DMS79 (cell line): ENCODE measurements around the gene FUT1.

ENCODE experiments used
- DNase-seq: peaks from one replicate; lab custom pipeline; 2025; lab: John Stamatoyannopoulos, UW

The FUT1 gene

GRCh38 chr19:48741129-48741999 lies 11.1 kb downstream of the FUT1 start:
- no peak for DNase-seq

GRCh38 chr19:48740164-48740972 lies 12.1 kb downstream of the FUT1 start, which contains the start of gene RASIP1:
RASIP1 (minus strand) TSS chr19:48740610; CDS start chr19:48740282, 328 bp downstream.
- DNase-seq: no peak

- DNase-seq: no peak
Measured at GRCh38 chr19:48739404-48740163, 12.9 kb downstream of the FUT1 start.

GRCh38 chr19:48738557-48739403 lies 13.7 kb downstream of the FUT1 start:
- peak; percentile 78 for DNase-seq

- no peak for DNase-seq
Measured at GRCh38 chr19:48737360-48737998, 15.0 kb downstream of the FUT1 start.

GRCh38 chr19:48735031-48735615 lies 17.3 kb downstream of the FUT1 start:
- DNase-seq: peak; percentile 32

- no peak for DNase-seq
Measured at GRCh38 chr19:48734625-48735024, 17.8 kb downstream of the FUT1 start.

- DNase-seq: no peak
Measured at GRCh38 chr19:48731452-48731851, 21.0 kb downstream of the FUT1 start.

GRCh38 chr19:48728911-48729664 lies 23.4 kb downstream of the FUT1 start:
- no peak for DNase-seq

- DNase-seq: no peak
Measured at GRCh38 chr19:48726556-48726955, 25.9 kb downstream of the FUT1 start.

GRCh38 chr19:48724796-48725753 lies 27.4 kb downstream of the FUT1 start:
- DNase-seq: no peak

- no peak for DNase-seq
Measured at GRCh38 chr19:48722196-48722708, 30.2 kb downstream of the FUT1 start.

GRCh38 chr19:48720613-48721296 lies 31.7 kb downstream of the FUT1 start:
- DNase-seq: peak; percentile 98

GRCh38 chr19:48720251-48720612 lies 32.2 kb downstream of the FUT1 start:
- DNase-seq: no peak

GRCh38 chr19:48719263-48720171 lies 32.9 kb downstream of the FUT1 start, which contains the start of gene MAMSTR:
MAMSTR (minus strand) TSS chr19:48719725; CDS start chr19:48719031, 694 bp downstream.
- no peak for DNase-seq

- no peak for DNase-seq
Measured at GRCh38 chr19:48718711-48719231, 33.7 kb downstream of the FUT1 start.
